ENCODE measurements around the gene KRT78.

DNA sequence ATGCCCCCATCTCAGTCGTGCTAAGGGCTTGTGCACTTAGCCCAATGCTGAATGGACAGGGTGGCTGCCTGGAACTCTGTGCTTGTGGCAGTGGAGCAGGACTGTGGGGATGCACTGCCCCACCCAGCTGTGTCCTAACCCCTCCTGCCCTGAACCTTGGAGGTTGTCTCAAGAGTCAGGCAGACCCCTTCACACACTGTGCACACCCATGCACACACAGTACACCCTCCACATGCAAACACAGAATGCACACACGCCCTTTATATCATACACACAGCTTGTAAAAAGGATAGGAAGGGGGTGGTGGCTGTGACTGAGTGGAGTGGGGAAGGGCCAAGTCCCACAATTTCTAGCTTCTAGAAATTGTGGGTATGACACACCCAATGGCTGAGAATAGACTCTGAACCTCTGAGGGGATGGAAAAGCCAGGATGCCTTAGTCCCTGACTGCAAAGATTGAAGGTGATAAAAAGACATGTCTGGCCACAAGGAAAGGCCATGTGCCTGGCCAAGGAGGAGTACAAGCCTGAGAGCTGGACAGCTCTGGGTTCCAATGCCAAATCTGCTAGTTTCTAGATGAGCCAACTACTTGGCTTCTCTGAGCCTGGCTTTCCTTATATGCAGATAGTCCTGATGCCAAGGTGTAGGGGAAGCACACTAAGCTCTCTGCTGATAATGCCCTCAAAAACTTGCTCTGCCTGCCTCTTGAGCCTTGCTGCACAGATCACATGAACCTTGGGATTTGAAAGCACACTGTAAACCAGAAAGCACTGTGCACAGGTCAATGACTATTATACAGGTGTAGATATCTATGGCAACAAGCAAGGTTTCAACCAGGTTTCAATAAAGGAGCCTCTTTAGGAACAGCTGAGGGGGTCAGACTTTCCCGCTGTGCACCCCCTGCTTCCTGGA is 47.7 kb upstream of the KRT78 start:
- TF ChIP-seq, protein P1, sequence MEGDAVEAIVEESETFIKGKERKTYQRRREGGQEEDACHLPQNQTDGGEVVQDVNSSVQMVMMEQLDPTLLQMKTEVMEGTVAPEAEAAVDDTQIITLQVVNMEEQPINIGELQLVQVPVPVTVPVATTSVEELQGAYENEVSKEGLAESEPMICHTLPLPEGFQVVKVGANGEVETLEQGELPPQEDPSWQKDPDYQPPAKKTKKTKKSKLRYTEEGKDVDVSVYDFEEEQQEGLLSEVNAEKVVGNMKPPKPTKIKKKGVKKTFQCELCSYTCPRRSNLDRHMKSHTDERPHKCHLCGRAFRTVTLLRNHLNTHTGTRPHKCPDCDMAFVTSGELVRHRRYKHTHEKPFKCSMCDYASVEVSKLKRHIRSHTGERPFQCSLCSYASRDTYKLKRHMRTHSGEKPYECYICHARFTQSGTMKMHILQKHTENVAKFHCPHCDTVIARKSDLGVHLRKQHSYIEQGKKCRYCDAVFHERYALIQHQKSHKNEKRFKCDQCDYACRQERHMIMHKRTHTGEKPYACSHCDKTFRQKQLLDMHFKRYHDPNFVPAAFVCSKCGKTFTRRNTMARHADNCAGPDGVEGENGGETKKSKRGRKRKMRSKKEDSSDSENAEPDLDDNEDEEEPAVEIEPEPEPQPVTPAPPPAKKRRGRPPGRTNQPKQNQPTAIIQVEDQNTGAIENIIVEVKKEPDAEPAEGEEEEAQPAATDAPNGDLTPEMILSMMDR (IDR thresholded peaks at IDR 0.05): no peak
- no peak for TF ChIP-seq POLR2A (IDR thresholded peaks at IDR 0.05)

Data from vagina (tissue), 2 donors.